Erythroblast (primary cell): ENCODE results near the gene KRTAP10-3.

ENCODE experiments used
- GATA1 ChIP-seq: IDR thresholded peaks from 2 replicates; pipeline ENCODE4 v1.6.1; 2011; ENCODE audit warnings: low read depth, mild to moderate bottlenecking, control low read depth, low read length, moderate library complexity
- POLR2A ChIP-seq: IDR thresholded peaks from 2 replicates; pipeline ENCODE4 v1.6.1; 2011; ENCODE audit warnings: mild to moderate bottlenecking, low read length

DNA sequence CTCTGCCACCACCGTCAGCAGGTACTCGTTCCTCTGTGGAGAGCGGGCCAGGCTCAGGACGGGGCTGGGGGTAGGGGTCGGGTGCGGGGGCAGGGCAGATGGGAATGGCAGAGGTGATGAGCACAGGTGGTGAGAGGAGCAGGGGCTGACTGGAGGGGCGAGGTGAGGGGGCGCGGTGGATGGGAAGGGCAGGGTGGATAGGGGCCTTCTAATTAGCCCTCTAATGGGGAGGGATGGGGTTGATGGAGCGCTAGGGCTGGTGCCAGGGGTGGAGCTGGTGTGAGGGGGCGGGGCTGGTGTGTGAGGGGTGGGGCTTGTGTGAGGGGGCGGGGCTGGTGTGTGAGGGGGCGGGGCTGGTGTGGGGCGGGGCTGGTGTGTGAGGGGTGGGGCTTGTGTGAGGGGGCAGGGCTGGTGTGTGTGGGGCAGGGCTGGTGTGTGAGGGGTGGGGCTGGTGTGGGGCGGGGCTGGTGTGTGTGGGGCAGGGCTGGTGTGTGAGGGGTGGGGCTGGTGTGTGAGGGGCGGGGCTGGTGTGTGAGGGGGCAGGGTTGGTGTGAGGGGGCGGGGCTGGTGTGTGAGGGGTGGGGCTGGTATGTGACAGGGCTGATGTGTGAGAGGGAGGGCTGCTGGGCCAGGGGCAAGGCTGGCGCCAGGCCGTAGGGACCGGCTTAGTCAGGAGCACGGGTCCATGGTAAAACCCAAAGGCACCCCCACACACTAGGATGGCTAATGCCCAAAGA is 24.5 kb downstream of the KRTAP10-3 start:
- no peak for TF ChIP-seq POLR2A
- no peak for TF ChIP-seq GATA1
